Endothelial cell of umbilical vein (primary cell): ENCODE results near the gene XRCC1. TPM values are rescaled to one million over a fixed set of nuclear protein-coding genes. Genes with fewer than 3 reads are reported as not detected.

Experiments used
- BruUV-seq: library from RNA; stranded (reverse); fragments of 400-500 nt; replicated peaks from 2 replicates; lab custom pipeline; 2021; lab: Mats Ljungman, UMichigan
- CTCF ChIA-PET: fragments of 300-600, 350-600 bp; sonication (Branson Sonifier 250); formaldehyde crosslinking; loops from one replicate; lab custom pipeline; 2021; ENCODE audit warnings: antibody characterized with exemption, inconsistent platforms; lab: Charles Lee
- POLR2A ChIA-PET: fragments of 300-600, 350-600 bp; sonication (Branson Sonifier 250); formaldehyde crosslinking; loops from one replicate; lab custom pipeline; 2021; ENCODE audit warnings: antibody characterized with exemption, inconsistent platforms; lab: Charles Lee
- DNase-seq: peaks from one replicate; pipeline ENCODE4 v3.0.0-alpha.2; 2011; ENCODE audit warnings: low read depth, low spot score
- FAIRE-seq: peaks from 2 replicates; lab custom pipeline; 2011; peaks lifted over from hg19 to GRCh38; lab: Jason Lieb, UNC
- H2AFZ ChIP-seq: 2 replicates; pipeline ENCODE4 v1.6.0; 2012; ENCODE audit warnings: low read depth, low read length, control low read depth, inconsistent platforms
- H3K27ac ChIP-seq: 2 replicates; pipeline ENCODE4 v1.5.1; 2011; ENCODE audit warnings: low read depth, mild to moderate bottlenecking, control low read depth, low read length, moderate library complexity; ENCODE audit not compliant: insufficient read depth
- H3K27me3 ChIP-seq, 2 experiments: 2 replicates each; pipeline versions ENCODE4 v1.6.0 to v1.6.1; 2011; ENCODE audit warnings: low read length in 2 of 2, mixed read lengths in 1 of 2; ENCODE audit not compliant: control insufficient read depth in 2 of 2, insufficient read depth in 2 of 2
- H3K36me3 ChIP-seq, 2 experiments: 2 replicates in 1 of 2; 3 replicates in 1 of 2; pipeline ENCODE4 v1.5.1; 2011; ENCODE audit warnings: low read length in 2 of 2, mild to moderate bottlenecking in 1 of 2, moderate library complexity in 1 of 2; ENCODE audit not compliant: control insufficient read depth in 2 of 2, insufficient read depth in 2 of 2; ENCODE audit errors: extremely low read depth in 1 of 2
- H3K4me1 ChIP-seq: 3 replicates; pipeline ENCODE4 v1.5.1; 2011; ENCODE audit warnings: mild to moderate bottlenecking, low read length; ENCODE audit not compliant: control insufficient read depth, insufficient read depth; ENCODE audit errors: extremely low read depth
- H3K4me2 ChIP-seq: 2 replicates; pipeline ENCODE4 v1.6.1; 2011; ENCODE audit warnings: low read length, control low read depth, mixed read lengths; ENCODE audit not compliant: insufficient read depth
- H3K4me3 ChIP-seq, 3 experiments: fragments of 200-600 bp in 1 of 3; sonication (generic), shearing (Covaris generic) in 1 of 3; replicated peaks in 1 of 3; 2 replicates each; pipeline ENCODE4 v1.5.1; 2011 to 2016; ENCODE audit warnings: control low read depth in 3 of 3, low read length in 3 of 3, mild to moderate bottlenecking in 2 of 3, inconsistent platforms in 1 of 3, low read depth in 1 of 3, moderate library complexity in 1 of 3; ENCODE audit not compliant: insufficient read depth in 1 of 3
- H3K79me2 ChIP-seq: 2 replicates; pipeline ENCODE4 v1.6.0; 2012; ENCODE audit warnings: low read length, inconsistent platforms; ENCODE audit not compliant: control insufficient read depth, insufficient read depth
- H3K9ac ChIP-seq: replicated peaks from 2 replicates; pipeline ENCODE3; 2011; ENCODE audit warnings: low read length, control low read depth; ENCODE audit not compliant: insufficient read depth; ENCODE audit errors: extremely low read depth
- H3K9me1 ChIP-seq: replicated peaks from 3 replicates; pipeline ENCODE4 v1.6.0; 2011; ENCODE audit warnings: mild to moderate bottlenecking, low read length; ENCODE audit not compliant: control insufficient read depth, insufficient read depth; ENCODE audit errors: extremely low read depth
- H3K9me3 ChIP-seq: replicated peaks from 2 replicates; pipeline ENCODE4 v1.5.1; 2012; ENCODE audit warnings: low read length, inconsistent platforms; ENCODE audit not compliant: control insufficient read depth, insufficient read depth
- H4K20me1 ChIP-seq: replicated peaks from 2 replicates; pipeline ENCODE3; 2011; ENCODE audit warnings: mild to moderate bottlenecking, low read length; ENCODE audit not compliant: control insufficient read depth, insufficient read depth; ENCODE audit errors: extremely low read depth
- EZH2 ChIP-seq: IDR thresholded peaks from 2 replicates; pipeline ENCODE4 v1.6.1; 2012; ENCODE audit warnings: borderline replicate concordance, low read depth, mild to moderate bottlenecking, moderate library complexity, low read length, inconsistent platforms; ENCODE audit not compliant: severe bottlenecking
- FOS ChIP-seq: IDR thresholded peaks from 2 replicates; pipeline ENCODE4 v1.6.1; 2011; ENCODE audit warnings: mild to moderate bottlenecking, low read length, moderate library complexity, borderline replicate concordance; ENCODE audit not compliant: insufficient read depth
- GATA2 ChIP-seq: IDR thresholded peaks from 2 replicates; pipeline ENCODE4 v1.7.0; 2011; ENCODE audit warnings: low read depth, mild to moderate bottlenecking, moderate library complexity, mixed read lengths, low read length; ENCODE audit not compliant: insufficient read length, insufficient read depth
- JUN ChIP-seq: IDR thresholded peaks from 2 replicates; pipeline ENCODE4 v1.6.1; 2011; ENCODE audit warnings: borderline replicate concordance, low read depth; ENCODE audit not compliant: insufficient read length, insufficient read depth
- MAX ChIP-seq: IDR thresholded peaks from 2 replicates; pipeline ENCODE4 v1.6.1; 2011; ENCODE audit not compliant: insufficient read depth, insufficient read length
- MYC ChIP-seq: IDR thresholded peaks from one replicate; pipeline ENCODE4 v1.6.1; 2011; ENCODE audit warnings: mild to moderate bottlenecking, low read depth, low read length
- POLR2A ChIP-seq: IDR thresholded peaks from 2 replicates; pipeline ENCODE4 v1.6.1; 2012; ENCODE audit warnings: low read depth, mild to moderate bottlenecking, control low read depth, low read length
- POLR2AphosphoS5 ChIP-seq: IDR thresholded peaks from 2 replicates; pipeline ENCODE4 v1.6.1; 2012; ENCODE audit warnings: low read depth, mild to moderate bottlenecking, control low read depth, low read length, moderate library complexity; ENCODE audit not compliant: insufficient read depth
- dilution Hi-C: fragments of 300-500 bp; cut with MboI; formaldehyde crosslinking; loops from one replicate; pipeline ENCODE4 v1.15.0; 2019; ENCODE audit warnings: low sequenced_read_pairs; ENCODE audit not compliant: extremely low pct_ligation_motif_present
- intact Hi-C: fragments of 100-400 bp; cut with micrococcal nuclease; formaldehyde crosslinking; loops from one replicate; pipeline ENCODE4 v1.10.0; 2022
- polyA plus RNA-seq, 4 experiments: library from polyadenylated mRNA; depleted of rRNA in 3 of 4; stranded (reverse) in 3 of 4; unstranded in 1 of 4; fragments of >200 nt; gene quantifications; 2 replicates each; pipeline versions ENCODE4 v1.2.1 to v1.2.3, GENCODE V29; 2011 to 2012; ENCODE audit warnings: missing spikeins in 1 of 4
- total RNA-seq: library from RNA; stranded (reverse); gene quantifications from 2 replicates; pipeline ENCODE4 v1.2.3, GENCODE V29; 2021
- TF ChIP-seq, protein P1 (sequence below), 2 donors: IDR thresholded peaks; 1 replicate in 1 of 2; 2 replicates in 1 of 2; pipeline ENCODE4 v1.5.1; 2011; ENCODE audit warnings: low read length in 2 of 2, mild to moderate bottlenecking in 2 of 2, moderate library complexity in 2 of 2, control low read depth in 1 of 2, inconsistent platforms in 1 of 2, low read depth in 1 of 2; ENCODE audit not compliant: insufficient read depth in 1 of 2; ENCODE audit errors: extremely low read depth in 1 of 2

The XRCC1 gene
- total and polyA plus RNA-seq, 2 donors (not counting 3 experiments of a cell fraction or from before 2014, with no cell fraction given) = 29.5 to 39.3 TPM

- Histone ChIP-seq H4K20me1 (no peaks in the 10 kb centered on the region), H3K27me3 (no peaks in the 10 kb centered on the region), H3K27ac (no peak overlapping the region), H2AFZ (no peak overlapping the region), H3K9me1 (no peaks in the 10 kb centered on the region), H3K36me3 (peaks cover 5 to 30% of the 10 kb centered on the region in 2 experiments), H3K9ac (no peak overlapping the region), H3K79me2 (no peaks in the 10 kb centered on the region), H3K4me2 (no peak overlapping the region), H3K9me3 (no peaks in the 10 kb centered on the region), H3K4me3 (no peak overlapping the region), H3K4me1 (no peaks in the 10 kb centered on the region)
- dilution Hi-C loops = no loop called here
- no TSS peak for BruUV-seq
- no peak for FAIRE-seq
- POLR2A ChIA-PET = no interaction called here
- TF ChIP-seq MAX (no peak), POLR2AphosphoS5 (no peak), GATA2 (no peak), JUN (no peak), EZH2 (no peak), POLR2A (no peak), FOS (no peak), MYC (no peak)
- TF ChIP-seq, protein P1, sequence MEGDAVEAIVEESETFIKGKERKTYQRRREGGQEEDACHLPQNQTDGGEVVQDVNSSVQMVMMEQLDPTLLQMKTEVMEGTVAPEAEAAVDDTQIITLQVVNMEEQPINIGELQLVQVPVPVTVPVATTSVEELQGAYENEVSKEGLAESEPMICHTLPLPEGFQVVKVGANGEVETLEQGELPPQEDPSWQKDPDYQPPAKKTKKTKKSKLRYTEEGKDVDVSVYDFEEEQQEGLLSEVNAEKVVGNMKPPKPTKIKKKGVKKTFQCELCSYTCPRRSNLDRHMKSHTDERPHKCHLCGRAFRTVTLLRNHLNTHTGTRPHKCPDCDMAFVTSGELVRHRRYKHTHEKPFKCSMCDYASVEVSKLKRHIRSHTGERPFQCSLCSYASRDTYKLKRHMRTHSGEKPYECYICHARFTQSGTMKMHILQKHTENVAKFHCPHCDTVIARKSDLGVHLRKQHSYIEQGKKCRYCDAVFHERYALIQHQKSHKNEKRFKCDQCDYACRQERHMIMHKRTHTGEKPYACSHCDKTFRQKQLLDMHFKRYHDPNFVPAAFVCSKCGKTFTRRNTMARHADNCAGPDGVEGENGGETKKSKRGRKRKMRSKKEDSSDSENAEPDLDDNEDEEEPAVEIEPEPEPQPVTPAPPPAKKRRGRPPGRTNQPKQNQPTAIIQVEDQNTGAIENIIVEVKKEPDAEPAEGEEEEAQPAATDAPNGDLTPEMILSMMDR (IDR thresholded peaks at IDR 0.05; ENCODE audit: extremely low read depth in 1 of 2, insufficient read depth in 1 of 2, low read depth in 1 of 2, low read length in 2 of 2) = no peak
- CTCF ChIA-PET = interaction anchor here (0.8 to 1.9 kb wide), 3 partner anchors 11 to 266 kb away, joined by 3 to 12 read pairs (median 4); no protein-coding TSS in a partner anchor
- intact Hi-C loops = no loop called here
- DNase-seq = no peak
These were observed 31.2 kb downstream of the XRCC1 start for GRCh38 chr19:43544077-43544476.
